GM10266 (cell line): ENCODE data around the gene ENOX1.

ENCODE experiments used
- DNase-seq: peaks from one replicate; pipeline ENCODE4 v3.0.0; 2012; ENCODE audit errors: extremely low spot score
- CTCF ChIP-seq: IDR thresholded peaks from 2 replicates; pipeline ENCODE4 v1.5.1; 2012; ENCODE audit warnings: mild to moderate bottlenecking, low read depth; ENCODE audit not compliant: control insufficient read depth, insufficient read depth; ENCODE audit errors: missing control alignments

Gene ENOX1

GRCh38 chr13:43285933-43286597 lies 500.7 kb downstream of the ENOX1 start:
- no peak for TF ChIP-seq CTCF
- no peak for DNase-seq

GRCh38 chr13:43284162-43284561 lies 502.6 kb downstream of the ENOX1 start:
- no peak for DNase-seq
- no peak for TF ChIP-seq CTCF

- no peak for DNase-seq
- TF ChIP-seq CTCF, result no peak
Measured at GRCh38 chr13:43279696-43280095, 507.1 kb downstream of the ENOX1 start.

- no peak for TF ChIP-seq CTCF
- no peak for DNase-seq
Measured at GRCh38 chr13:43278127-43278526, 508.6 kb downstream of the ENOX1 start.

GRCh38 chr13:43277142-43277541 lies 509.6 kb downstream of the ENOX1 start:
- no peak for TF ChIP-seq CTCF
- DNase-seq, result no peak

GRCh38 chr13:43274881-43275280 lies 511.9 kb downstream of the ENOX1 start:
- no peak for TF ChIP-seq CTCF
- DNase-seq, result no peak

GRCh38 chr13:43273362-43273761 lies 513.4 kb downstream of the ENOX1 start:
- no peak for TF ChIP-seq CTCF
- no peak for DNase-seq
